Activated CD8-positive, alpha-beta memory T cell treated with anti-CD3 and anti-CD28 coated beads, Interleukin-2, amount 50 U/mL, for 24 hours (primary cell): ENCODE measurements around the gene PEX11B.

ENCODE experiments used
- DNase-seq: peaks from one replicate; pipeline ENCODE4 v3.0.0-alpha.2; 2020; ENCODE audit errors: extremely low read depth

The PEX11B gene

GRCh38 chr1:145871994-145872924 is 46.3 kb downstream of the PEX11B start:
- DNase-seq = no peak

- no peak for DNase-seq
Measured at GRCh38 chr1:145868232-145868631, 50.3 kb downstream of the PEX11B start.

- no peak for DNase-seq
Measured at GRCh38 chr1:145863282-145864018, 55.1 kb downstream of the PEX11B start.
